Subcutaneous adipose tissue (tissue), 4 donors: ENCODE measurements around the gene CTIF. TPM values are rescaled to one million over a fixed set of nuclear protein-coding genes. Genes with fewer than 3 reads are reported as not detected.

Source experiments
- CTCF ChIP-seq: fragments of 450-650 bp; IDR thresholded peaks from one replicate; pipeline ENCODE4 v1.5.1; 2016; ENCODE audit warnings: low read depth, mild to moderate bottlenecking, control low read depth, antibody characterized with exemption, moderate library complexity
- total RNA-seq, 4 donors: library from RNA; depleted of rRNA; stranded (reverse); fragments of >200 nt; gene quantifications; one replicate each; pipeline ENCODE4 v1.1.0, GENCODE V29; 2016

CTIF gene
- total RNA-seq, 4 donors from 2014 or later: 41.0 to 195 (median 78.3) TPM

GRCh38 chr18:48564139-48564538 is 25.3 kb downstream of the CTIF start:
- no peak for TF ChIP-seq CTCF

GRCh38 chr18:48565105-48565504 is 26.3 kb downstream of the CTIF start:
- no peak for TF ChIP-seq CTCF

GRCh38 chr18:48566589-48566988 is 27.8 kb downstream of the CTIF start:
- TF ChIP-seq CTCF: no peak

GRCh38 chr18:48567388-48567787 is 28.6 kb downstream of the CTIF start:
- no peak for TF ChIP-seq CTCF

GRCh38 chr18:48569139-48569914 is 30.5 kb downstream of the CTIF start:
- TF ChIP-seq CTCF: no peak

- TF ChIP-seq CTCF: no peak
These were observed 31.1 kb downstream of the CTIF start for GRCh38 chr18:48569915-48570264.

- TF ChIP-seq CTCF: no peak
These were observed 31.5 kb downstream of the CTIF start for GRCh38 chr18:48570313-48570712.
